K562 (cell line): ENCODE data around the gene PLCB1. TPM values are rescaled to one million over a fixed set of nuclear protein-coding genes. Genes with fewer than 3 reads are reported as not detected.

ENCODE experiments used
- ATAC-seq: fragments of 200-7000 bp; cut with Tn5 transposase; 3 replicates; pipeline ENCODE4 v1.9.1; 2020; ENCODE audit warnings: moderate library complexity
- BruUV-seq: library from RNA; stranded (reverse); fragments of 400-500 nt; replicated peaks from 2 replicates; lab custom pipeline; 2021; lab: Mats Ljungman, UMichigan
- CTCF ChIA-PET: fragments of 300-600 bp; formaldehyde crosslinking; extraction: SDS; loops from one replicate; lab custom pipeline; 2021; ENCODE audit warnings: low intra/inter-chr PET ratio; lab: Yijun Ruan, JAX
- POLR2A ChIA-PET: fragments of 300-600, 350-650 bp; sonication (Branson Sonifier 250); formaldehyde crosslinking; extraction: SDS; loops from one replicate; lab custom pipeline; 2021; ENCODE audit warnings: antibody characterized with exemption, inconsistent platforms; lab: Yijun Ruan, JAX
- DNase-seq, 4 experiments: peaks; one replicate each; pipeline versions ENCODE4 v3.0.0 to v3.0.0-alpha.2; 2011 to 2018; ENCODE audit warnings: low spot score in 3 of 4, mixed read lengths in 3 of 4; ENCODE audit errors: extremely low read depth in 1 of 4
- FAIRE-seq: peaks from 2 replicates; lab custom pipeline; 2011; peaks lifted over from hg19 to GRCh38; lab: Jason Lieb, UNC
- H2AFZ ChIP-seq: 2 replicates; pipeline ENCODE4 v1.6.0; 2011; ENCODE audit warnings: low read depth, low read length, control low read depth, inconsistent platforms
- H3K27ac ChIP-seq: fragments of 200-600 bp; 3 replicates; pipeline ENCODE4 v1.8.0; 2011; ENCODE audit warnings: low read depth, mild to moderate bottlenecking, control low read depth, inconsistent platforms, low read length, moderate library complexity, mixed read lengths; ENCODE audit errors: extremely low read depth
- H3K27me3 ChIP-seq, 2 experiments: fragments of 300-600 bp in 1 of 2; 2 replicates in 1 of 2; 3 replicates in 1 of 2; pipeline versions ENCODE4 v1.6.0 to v1.8.0; 2011; ENCODE audit warnings: inconsistent platforms in 2 of 2, low read length in 2 of 2, mild to moderate bottlenecking in 1 of 2, mixed read lengths in 1 of 2, moderate library complexity in 1 of 2; ENCODE audit not compliant: control insufficient read depth in 2 of 2, insufficient read depth in 2 of 2
- H3K36me3 ChIP-seq: fragments of 300-600 bp; 3 replicates; pipeline ENCODE4 v1.8.0; 2011; ENCODE audit warnings: mild to moderate bottlenecking, low read length, inconsistent platforms; ENCODE audit not compliant: control insufficient read depth, insufficient read depth
- H3K4me1 ChIP-seq, 2 experiments: fragments of 200-600 bp in 1 of 2; replicated peaks in 1 of 2; 2 replicates in 1 of 2; 3 replicates in 1 of 2; pipeline versions ENCODE4 v1.5.1 to v1.8.0; 2011; ENCODE audit warnings: inconsistent platforms in 2 of 2, low read length in 2 of 2, mild to moderate bottlenecking in 1 of 2, mixed read lengths in 1 of 2, moderate library complexity in 1 of 2; ENCODE audit not compliant: control insufficient read depth in 2 of 2, insufficient read depth in 2 of 2
- H3K4me2 ChIP-seq: 2 replicates; pipeline ENCODE4 v1.6.1; 2011; ENCODE audit warnings: low read length, control low read depth, inconsistent platforms, mixed read lengths; ENCODE audit not compliant: insufficient read depth
- H3K4me3 ChIP-seq: fragments of 200-600 bp; sonication (generic), shearing (Covaris generic); 2 replicates; pipeline ENCODE4 v1.5.1; 2016; ENCODE audit warnings: control low read depth, inconsistent platforms
- H3K79me2 ChIP-seq: fragments of 200-600 bp; 3 replicates; pipeline ENCODE4 v1.8.0; 2011; ENCODE audit warnings: low read length, inconsistent platforms; ENCODE audit not compliant: control insufficient read depth, insufficient read depth
- H3K9ac ChIP-seq, 2 experiments: 2 replicates each; pipeline versions ENCODE4 v1.6.0 to v1.6.1; 2011; ENCODE audit warnings: low read depth in 2 of 2, low read length in 2 of 2, control low read depth in 1 of 2, inconsistent platforms in 1 of 2, mild to moderate bottlenecking in 1 of 2, mixed read lengths in 1 of 2; ENCODE audit not compliant: insufficient read depth in 1 of 2
- H3K9me1 ChIP-seq: one replicate; pipeline ENCODE4 v1.6.0; 2011; ENCODE audit warnings: inconsistent platforms, mild to moderate bottlenecking, low read length, moderate library complexity; ENCODE audit not compliant: control insufficient read depth, insufficient read depth
- H3K9me3 ChIP-seq: replicated peaks from 2 replicates; pipeline ENCODE4 v1.5.1; 2011; ENCODE audit warnings: low read depth, low read length, inconsistent platforms; ENCODE audit not compliant: control insufficient read depth, insufficient read depth
- H4K20me1 ChIP-seq: replicated peaks from 2 replicates; pipeline ENCODE4 v1.6.1; 2011; ENCODE audit warnings: low read length, inconsistent platforms, mixed read lengths; ENCODE audit not compliant: control insufficient read depth, insufficient read depth
- KDM5B ChIP-seq: fragments of 200-600 bp; sonication (generic); IDR thresholded peaks from 2 replicates; pipeline ENCODE4 v1.6.1; 2012; ENCODE audit warnings: low read depth, mild to moderate bottlenecking, moderate library complexity, low read length, control low read depth, inconsistent platforms; ENCODE audit not compliant: insufficient replicate concordance
- RBM34 ChIP-seq: fragments of 200-400 bp; formaldehyde crosslinking; IDR thresholded peaks from 2 replicates; pipeline ENCODE4 v1.6.1; 2018; ENCODE audit warnings: low read length, borderline replicate concordance; ENCODE audit not compliant: insufficient read depth
- SETDB1 ChIP-seq: IDR thresholded peaks from one replicate; pipeline ENCODE4 v1.6.1; 2012; ENCODE audit warnings: low read length, control low read depth, inconsistent platforms
- ZNF146 ChIP-seq: IDR thresholded peaks from one replicate; pipeline ENCODE4 v1.6.1; 2018; ENCODE audit warnings: missing compliant biosample characterization; ENCODE audit not compliant: unreplicated experiment
- ZNF165 ChIP-seq: fragments of 250-450 bp; sonication (Bioruptor Pico); IDR thresholded peaks from 2 replicates; pipeline ENCODE4 v1.4.0; 2020; ENCODE audit warnings: borderline replicate concordance
- WGBS: fragments of 100-300 bp; shearing (Covaris generic); methylation state at CpG from one replicate; pipeline ENCODE4 v1.1.6; 2016; ENCODE audit warnings: low coverage, mixed read lengths; ENCODE audit not compliant: insufficient coverage; ENCODE audit errors: missing lambda C conversion rate; 5-methylcytosine and 5-hydroxymethylcytosine counted together
- in situ Hi-C: fragments of 300-500 bp; cut with MboI; formaldehyde crosslinking; loops from 4 replicates; pipeline ENCODE4 v1.15.0; 2018; ENCODE audit warnings: inconsistent platforms, mixed read lengths
- intact Hi-C: fragments of 100-400 bp; cut with micrococcal nuclease; formaldehyde crosslinking; loops from 2 replicates; pipeline ENCODE4 v1.14.2; 2022
- polyA plus RNA-seq, 8 experiments: library from polyadenylated mRNA; depleted of rRNA in 4 of 8; stranded (reverse) in 5 of 8; unstranded in 3 of 8; fragments of >200 nt; fragmentation: Nextera tagmentation in 2 of 8; fragmentation: Illumina TruSeq in 1 of 8; extraction: Ambion mirVana in 2 of 8; extraction: Trizol in 1 of 8; gene quantifications; 2 replicates each; pipeline versions ENCODE4 v1.2.1 to v1.2.3, GENCODE V29; 2011 to 2014; ENCODE audit warnings: inconsistent platforms in 1 of 8, missing spikeins in 1 of 8
- total RNA-seq, 7 experiments: library from RNA; depleted of rRNA in 6 of 7; stranded (reverse); fragments of >200 nt in 6 of 7; fragmentation: Illumina TruSeq in 2 of 7; extraction: Trizol in 2 of 7; gene quantifications; 2 replicates each; pipeline versions ENCODE4 v1.2.1 to v1.2.3, GENCODE V29; 2011 to 2021; ENCODE audit warnings: low replicate concordance in 1 of 7
- TF ChIP-seq, protein P1 (sequence below), 2 experiments: IDR thresholded peaks in 1 of 2; conservative IDR thresholded peaks in 1 of 2; 2 replicates each; pipeline ENCODE4 v1.6.1; 2016; ENCODE audit warnings: low read depth in 2 of 2, mild to moderate bottlenecking in 1 of 2, missing compliant biosample characterization in 1 of 2, missing genetic modification characterization in 1 of 2, moderate library complexity in 1 of 2
- TF ChIP-seq, protein P2 (sequence below): sonication (generic); formaldehyde crosslinking; IDR thresholded peaks from 2 replicates; pipeline ENCODE4 v1.8.1; 2023; ENCODE audit warnings: mild to moderate bottlenecking, missing genetic modification reagents
- TF ChIP-seq, protein P3 (sequence below): fragments of 250-450 bp; sonication (Bioruptor Pico); IDR thresholded peaks from 2 replicates; pipeline ENCODE4 v1.5.0; 2021; ENCODE audit warnings: mild to moderate bottlenecking, borderline replicate concordance
- TF ChIP-seq, protein P4 (sequence below): fragments of 450-650 bp; IDR thresholded peaks from 2 replicates; pipeline ENCODE4 v1.6.1; 2018; ENCODE audit not compliant: partially characterized antibody

Gene PLCB1
- total and polyA plus RNA-seq, 9 of the 15 experiments (the other 6 are each of a cell fraction or from before 2014, with no cell fraction given): 0.34 to 3.1 (median 1.3) TPM

DNA sequence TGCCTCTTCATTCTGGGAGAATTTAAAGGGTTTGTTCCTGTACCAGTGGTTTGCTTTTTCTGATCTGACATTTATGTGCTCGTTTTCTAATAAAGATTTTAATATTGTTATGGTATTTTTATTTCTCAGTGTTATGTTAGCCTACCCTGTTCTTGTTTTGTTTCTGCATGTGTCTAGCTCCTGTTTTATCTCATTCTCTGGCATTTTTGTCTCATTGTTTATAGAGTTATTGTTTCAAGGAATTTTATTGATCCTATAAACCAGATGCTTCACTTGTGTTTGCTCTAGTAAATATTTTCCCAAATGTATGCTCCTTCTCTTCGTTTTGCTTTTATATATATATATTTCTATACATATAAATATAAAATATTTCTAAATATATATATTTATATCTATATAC lies 152.8 kb downstream of the PLCB1 start (continued):
- TF ChIP-seq, protein P1, sequence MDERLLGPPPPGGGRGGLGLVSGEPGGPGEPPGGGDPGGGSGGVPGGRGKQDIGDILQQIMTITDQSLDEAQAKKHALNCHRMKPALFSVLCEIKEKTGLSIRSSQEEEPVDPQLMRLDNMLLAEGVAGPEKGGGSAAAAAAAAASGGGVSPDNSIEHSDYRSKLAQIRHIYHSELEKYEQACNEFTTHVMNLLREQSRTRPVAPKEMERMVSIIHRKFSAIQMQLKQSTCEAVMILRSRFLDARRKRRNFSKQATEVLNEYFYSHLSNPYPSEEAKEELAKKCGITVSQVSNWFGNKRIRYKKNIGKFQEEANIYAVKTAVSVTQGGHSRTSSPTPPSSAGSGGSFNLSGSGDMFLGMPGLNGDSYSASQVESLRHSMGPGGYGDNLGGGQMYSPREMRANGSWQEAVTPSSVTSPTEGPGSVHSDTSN (CRISPR knock-in tag; IDR thresholded peaks at IDR 0.05; ENCODE audit: low read depth): no peak
- TF ChIP-seq, protein P1 (tag; conservative IDR thresholded peaks at IDR 0.05; ENCODE audit: low read depth): no peak

DNA sequence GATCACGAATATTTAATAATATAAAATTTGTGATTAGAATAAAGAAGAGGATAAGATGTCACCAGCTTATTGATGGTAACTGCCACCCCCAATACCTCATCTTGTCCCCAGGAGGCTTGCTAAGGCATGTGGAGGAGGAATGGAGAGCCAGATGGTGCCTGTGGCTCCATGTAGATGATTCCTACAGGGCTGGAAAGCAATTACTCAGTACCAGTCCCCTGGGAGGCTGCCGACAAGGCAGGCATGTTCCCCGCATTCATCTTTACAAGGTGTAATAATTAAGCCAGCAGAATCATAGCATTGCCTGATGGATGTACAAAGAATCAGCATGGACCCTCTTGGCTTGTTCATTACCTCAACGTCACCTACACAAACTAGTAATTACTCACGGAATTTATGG lies 155.3 kb downstream of the PLCB1 start:
- Histone ChIP-seq H3K79me2 (no peaks in the 10 kb centered on the region), H2AFZ (no peak overlapping the region), H3K9me1 (no peaks in the 10 kb centered on the region), H3K36me3 (no peaks in the 10 kb centered on the region), H4K20me1 (no peaks in the 10 kb centered on the region), H3K4me3 (no peak overlapping the region), H3K9ac (no peak overlapping the region), H3K27me3 (no peaks in the 10 kb centered on the region), H3K9me3 (no peaks in the 10 kb centered on the region), H3K4me1 (no peaks in the 10 kb centered on the region), H3K27ac (no peak overlapping the region), H3K4me2 (no peak overlapping the region)
- BruUV-seq: no TSS peak
- CTCF ChIA-PET: no interaction called here
- FAIRE-seq (no peak), ATAC-seq (no peak), DNase-seq (no peak)
- in situ Hi-C loops: no loop called here
- intact Hi-C loops: no loop called here
- WGBS: 0% methylated on average over 5 of the region's 5 CpGs
- POLR2A ChIA-PET: no interaction called here
- TF ChIP-seq, protein P2, sequence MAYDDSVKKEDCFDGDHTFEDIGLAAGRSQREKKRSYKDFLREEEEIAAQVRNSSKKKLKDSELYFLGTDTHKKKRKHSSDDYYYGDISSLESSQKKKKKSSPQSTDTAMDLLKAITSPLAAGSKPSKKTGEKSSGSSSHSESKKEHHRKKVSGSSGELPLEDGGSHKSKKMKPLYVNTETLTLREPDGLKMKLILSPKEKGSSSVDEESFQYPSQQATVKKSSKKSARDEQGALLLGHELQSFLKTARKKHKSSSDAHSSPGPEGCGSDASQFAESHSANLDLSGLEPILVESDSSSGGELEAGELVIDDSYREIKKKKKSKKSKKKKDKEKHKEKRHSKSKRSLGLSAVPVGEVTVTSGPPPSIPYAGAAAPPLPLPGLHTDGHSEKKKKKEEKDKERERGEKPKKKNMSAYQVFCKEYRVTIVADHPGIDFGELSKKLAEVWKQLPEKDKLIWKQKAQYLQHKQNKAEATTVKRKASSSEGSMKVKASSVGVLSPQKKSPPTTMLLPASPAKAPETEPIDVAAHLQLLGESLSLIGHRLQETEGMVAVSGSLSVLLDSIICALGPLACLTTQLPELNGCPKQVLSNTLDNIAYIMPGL (CRISPR knock-in tag): no peak
- TF ChIP-seq RBM34: no peak
- TF ChIP-seq KDM5B: no peak
- no peak for TF ChIP-seq ZNF146 (CRISPR knock-in tag)
- TF ChIP-seq, protein P3, sequence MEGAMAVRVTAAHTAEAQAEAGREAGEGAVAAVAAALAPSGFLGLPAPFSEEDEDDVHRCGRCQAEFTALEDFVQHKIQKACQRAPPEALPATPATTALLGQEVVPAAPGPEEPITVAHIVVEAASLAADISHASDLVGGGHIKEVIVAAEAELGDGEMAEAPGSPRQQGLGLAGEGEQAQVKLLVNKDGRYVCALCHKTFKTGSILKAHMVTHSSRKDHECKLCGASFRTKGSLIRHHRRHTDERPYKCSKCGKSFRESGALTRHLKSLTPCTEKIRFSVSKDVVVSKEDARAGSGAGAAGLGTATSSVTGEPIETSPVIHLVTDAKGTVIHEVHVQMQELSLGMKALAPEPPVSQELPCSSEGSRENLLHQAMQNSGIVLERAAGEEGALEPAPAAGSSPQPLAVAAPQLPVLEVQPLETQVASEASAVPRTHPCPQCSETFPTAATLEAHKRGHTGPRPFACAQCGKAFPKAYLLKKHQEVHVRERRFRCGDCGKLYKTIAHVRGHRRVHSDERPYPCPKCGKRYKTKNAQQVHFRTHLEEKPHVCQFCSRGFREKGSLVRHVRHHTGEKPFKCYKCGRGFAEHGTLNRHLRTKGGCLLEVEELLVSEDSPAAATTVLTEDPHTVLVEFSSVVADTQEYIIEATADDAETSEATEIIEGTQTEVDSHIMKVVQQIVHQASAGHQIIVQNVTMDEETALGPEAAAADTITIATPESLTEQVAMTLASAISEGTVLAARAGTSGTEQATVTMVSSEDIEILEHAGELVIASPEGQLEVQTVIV: no peak
- no peak for TF ChIP-seq SETDB1
- TF ChIP-seq ZNF165: no peak
- TF ChIP-seq, protein P4, sequence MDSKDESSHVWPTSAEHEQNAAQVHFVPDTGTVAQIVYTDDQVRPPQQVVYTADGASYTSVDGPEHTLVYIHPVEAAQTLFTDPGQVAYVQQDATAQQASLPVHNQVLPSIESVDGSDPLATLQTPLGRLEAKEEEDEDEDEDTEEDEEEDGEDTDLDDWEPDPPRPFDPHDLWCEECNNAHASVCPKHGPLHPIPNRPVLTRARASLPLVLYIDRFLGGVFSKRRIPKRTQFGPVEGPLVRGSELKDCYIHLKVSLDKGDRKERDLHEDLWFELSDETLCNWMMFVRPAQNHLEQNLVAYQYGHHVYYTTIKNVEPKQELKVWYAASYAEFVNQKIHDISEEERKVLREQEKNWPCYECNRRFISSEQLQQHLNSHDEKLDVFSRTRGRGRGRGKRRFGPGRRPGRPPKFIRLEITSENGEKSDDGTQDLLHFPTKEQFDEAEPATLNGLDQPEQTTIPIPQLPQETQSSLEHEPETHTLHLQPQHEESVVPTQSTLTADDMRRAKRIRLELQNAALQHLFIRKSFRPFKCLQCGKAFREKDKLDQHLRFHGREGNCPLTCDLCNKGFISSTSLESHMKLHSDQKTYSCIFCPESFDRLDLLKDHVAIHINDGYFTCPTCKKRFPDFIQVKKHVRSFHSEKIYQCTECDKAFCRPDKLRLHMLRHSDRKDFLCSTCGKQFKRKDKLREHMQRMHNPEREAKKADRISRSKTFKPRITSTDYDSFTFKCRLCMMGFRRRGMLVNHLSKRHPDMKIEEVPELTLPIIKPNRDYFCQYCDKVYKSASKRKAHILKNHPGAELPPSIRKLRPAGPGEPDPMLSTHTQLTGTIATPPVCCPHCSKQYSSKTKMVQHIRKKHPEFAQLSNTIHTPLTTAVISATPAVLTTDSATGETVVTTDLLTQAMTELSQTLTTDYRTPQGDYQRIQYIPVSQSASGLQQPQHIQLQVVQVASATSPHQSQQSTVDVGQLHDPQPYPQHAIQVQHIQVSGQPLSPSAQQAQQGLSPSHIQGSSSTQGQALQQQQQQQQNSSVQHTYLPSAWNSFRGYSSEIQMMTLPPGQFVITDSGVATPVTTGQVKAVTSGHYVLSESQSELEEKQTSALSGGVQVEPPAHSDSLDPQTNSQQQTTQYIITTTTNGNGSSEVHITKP: no peak
